Bronchial epithelial cell (primary cell): ENCODE data around the gene ZNHIT6. TPM values are rescaled to one million over a fixed set of nuclear protein-coding genes. Genes with fewer than 3 reads are reported as not detected.

ENCODE experiments used
- DNase-seq: peaks from one replicate; pipeline ENCODE4 v3.0.0-alpha.2; 2010; ENCODE audit warnings: low read depth
- FAIRE-seq: peaks from 2 replicates; lab custom pipeline; 2011; peaks lifted over from hg19 to GRCh38; lab: Jason Lieb, UNC
- H3K27me3 ChIP-seq: 2 replicates; pipeline ENCODE4 v1.5.1; 2011; ENCODE audit warnings: low read length; ENCODE audit not compliant: control insufficient read depth, insufficient read depth
- H3K36me3 ChIP-seq: 2 replicates; pipeline ENCODE4 v1.5.1; 2011; ENCODE audit warnings: low read length; ENCODE audit not compliant: control insufficient read depth, insufficient read depth
- H3K4me3 ChIP-seq: 2 replicates; pipeline ENCODE4 v1.5.1; 2011; ENCODE audit warnings: mild to moderate bottlenecking, low read depth, low read length, control low read depth
- total RNA-seq: library from RNA; depleted of rRNA; stranded (reverse); fragments of >200 nt; gene quantifications from 2 replicates; pipeline ENCODE4 v1.2.1, GENCODE V29; 2014
- TF ChIP-seq, protein P1 (sequence below): IDR thresholded peaks from 2 replicates; pipeline ENCODE4 v1.5.1; 2011; ENCODE audit warnings: mild to moderate bottlenecking, moderate library complexity, low read length, control low read depth, inconsistent platforms; ENCODE audit not compliant: insufficient read depth, severe bottlenecking

Gene ZNHIT6, protein sequence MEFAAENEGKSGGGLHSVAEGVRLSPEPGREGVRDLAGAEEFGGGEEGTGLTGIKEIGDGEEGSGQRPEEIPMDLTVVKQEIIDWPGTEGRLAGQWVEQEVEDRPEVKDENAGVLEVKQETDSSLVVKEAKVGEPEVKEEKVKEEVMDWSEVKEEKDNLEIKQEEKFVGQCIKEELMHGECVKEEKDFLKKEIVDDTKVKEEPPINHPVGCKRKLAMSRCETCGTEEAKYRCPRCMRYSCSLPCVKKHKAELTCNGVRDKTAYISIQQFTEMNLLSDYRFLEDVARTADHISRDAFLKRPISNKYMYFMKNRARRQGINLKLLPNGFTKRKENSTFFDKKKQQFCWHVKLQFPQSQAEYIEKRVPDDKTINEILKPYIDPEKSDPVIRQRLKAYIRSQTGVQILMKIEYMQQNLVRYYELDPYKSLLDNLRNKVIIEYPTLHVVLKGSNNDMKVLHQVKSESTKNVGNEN
- total RNA-seq, result 6.1 and 8.2 TPM in 2 replicates

DNA sequence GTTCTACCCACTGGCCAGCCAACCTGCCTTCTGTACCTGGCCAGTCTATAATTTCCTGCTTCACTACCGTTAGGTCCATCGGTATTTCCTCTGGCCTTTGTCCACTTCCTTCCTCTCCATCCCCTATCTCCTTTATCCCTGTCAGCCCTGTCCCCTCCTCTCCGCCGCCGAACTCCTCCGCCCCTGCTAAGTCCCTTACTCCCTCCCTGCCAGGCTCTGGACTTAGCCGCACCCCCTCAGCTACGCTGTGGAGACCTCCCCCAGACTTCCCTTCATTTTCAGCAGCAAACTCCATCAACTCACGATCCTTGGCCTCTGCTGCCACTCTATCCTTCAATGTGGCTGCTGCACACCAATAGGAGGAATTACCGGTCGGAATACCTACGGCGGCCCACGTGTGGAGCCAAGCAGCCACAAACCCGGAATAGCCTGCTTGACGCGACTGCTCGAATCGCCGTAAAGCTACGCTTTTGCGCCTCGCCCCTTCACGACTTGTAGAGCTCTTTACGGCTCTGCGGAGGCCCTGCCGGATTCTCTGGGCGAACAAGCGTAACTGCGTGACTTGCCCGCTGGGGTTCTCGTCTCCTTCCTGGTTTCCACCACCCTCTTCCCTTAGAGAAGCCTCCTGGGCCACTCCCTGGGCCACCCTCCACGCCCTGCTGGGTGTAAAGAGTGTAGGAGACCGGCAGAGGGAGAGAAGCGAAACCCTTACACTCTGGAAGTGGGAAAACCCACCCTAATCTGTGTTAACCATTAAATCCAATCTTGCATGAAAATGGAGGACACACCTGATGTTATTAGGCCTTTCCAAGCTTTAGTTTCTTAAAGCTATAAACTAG, at the start of gene ZNHIT6:
Gene ZNHIT6 (minus strand): TSS at position 444 of the 839 bp plus-strand sequence. CDS start 149 bp downstream, at position 295.
- H3K4me3 ChIP-seq, result peak within 1 kb of the TSS; percentile 47
- TF ChIP-seq, protein P1, sequence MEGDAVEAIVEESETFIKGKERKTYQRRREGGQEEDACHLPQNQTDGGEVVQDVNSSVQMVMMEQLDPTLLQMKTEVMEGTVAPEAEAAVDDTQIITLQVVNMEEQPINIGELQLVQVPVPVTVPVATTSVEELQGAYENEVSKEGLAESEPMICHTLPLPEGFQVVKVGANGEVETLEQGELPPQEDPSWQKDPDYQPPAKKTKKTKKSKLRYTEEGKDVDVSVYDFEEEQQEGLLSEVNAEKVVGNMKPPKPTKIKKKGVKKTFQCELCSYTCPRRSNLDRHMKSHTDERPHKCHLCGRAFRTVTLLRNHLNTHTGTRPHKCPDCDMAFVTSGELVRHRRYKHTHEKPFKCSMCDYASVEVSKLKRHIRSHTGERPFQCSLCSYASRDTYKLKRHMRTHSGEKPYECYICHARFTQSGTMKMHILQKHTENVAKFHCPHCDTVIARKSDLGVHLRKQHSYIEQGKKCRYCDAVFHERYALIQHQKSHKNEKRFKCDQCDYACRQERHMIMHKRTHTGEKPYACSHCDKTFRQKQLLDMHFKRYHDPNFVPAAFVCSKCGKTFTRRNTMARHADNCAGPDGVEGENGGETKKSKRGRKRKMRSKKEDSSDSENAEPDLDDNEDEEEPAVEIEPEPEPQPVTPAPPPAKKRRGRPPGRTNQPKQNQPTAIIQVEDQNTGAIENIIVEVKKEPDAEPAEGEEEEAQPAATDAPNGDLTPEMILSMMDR, result peak; percentile 42
- H3K27me3 ChIP-seq, result no peaks in the 10 kb centered on the region
- DNase-seq (peak; percentile 96), FAIRE-seq (no peak)
- peaks cover 1% of the 10 kb centered on the region for H3K36me3 ChIP-seq

DNA sequence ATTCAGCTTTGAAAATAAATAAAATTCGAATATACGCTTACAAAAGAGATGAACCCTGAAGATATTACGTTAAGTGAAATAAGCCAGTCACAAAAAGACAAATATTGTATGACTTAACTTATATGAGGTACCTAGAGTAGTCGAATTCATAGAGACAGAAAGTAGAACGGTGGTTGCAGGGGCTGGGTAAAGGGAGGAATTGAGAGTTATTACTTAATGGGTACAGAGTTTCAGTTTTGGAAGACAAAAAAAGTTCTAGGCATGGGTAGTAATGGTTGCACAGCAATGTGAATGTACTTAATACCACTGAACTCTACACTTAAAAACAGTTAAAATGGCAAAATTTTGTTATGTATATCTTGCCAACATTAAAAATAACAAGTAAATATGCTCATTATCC, 48.6 kb upstream of the ZNHIT6 start:
- TF ChIP-seq, protein P1, result no peak
- FAIRE-seq (no peak), DNase-seq (no peak)
- Histone ChIP-seq H3K36me3 (no peaks in the 10 kb centered on the region), H3K27me3 (no peaks in the 10 kb centered on the region), H3K4me3 (no peak overlapping the region)

DNA sequence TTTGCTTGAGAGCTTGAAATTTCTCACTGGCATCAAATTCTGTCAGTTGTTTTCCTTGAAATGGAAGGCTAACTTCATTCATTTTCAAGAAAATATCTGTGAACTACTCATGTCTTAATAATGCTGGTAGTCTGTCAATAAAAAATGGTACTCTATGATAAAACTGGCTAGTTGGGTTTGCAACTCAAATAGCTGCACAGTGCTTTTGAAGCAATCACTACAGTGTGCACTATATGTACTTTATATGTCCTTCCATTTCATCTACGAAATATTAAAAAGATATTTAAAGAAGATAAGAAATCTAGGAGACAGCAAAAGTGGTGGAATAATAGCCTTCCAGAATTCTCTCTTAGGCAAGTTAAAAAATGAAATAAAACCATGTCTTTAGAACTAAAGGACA, 39.9 kb upstream of the ZNHIT6 start:
- no peaks in the 10 kb centered on the region for H3K27me3 ChIP-seq
- H3K4me3 ChIP-seq, result no peak overlapping the region
- no peaks in the 10 kb centered on the region for H3K36me3 ChIP-seq
- TF ChIP-seq, protein P1, result no peak
- no peak for FAIRE-seq
- DNase-seq, result no peak

DNA sequence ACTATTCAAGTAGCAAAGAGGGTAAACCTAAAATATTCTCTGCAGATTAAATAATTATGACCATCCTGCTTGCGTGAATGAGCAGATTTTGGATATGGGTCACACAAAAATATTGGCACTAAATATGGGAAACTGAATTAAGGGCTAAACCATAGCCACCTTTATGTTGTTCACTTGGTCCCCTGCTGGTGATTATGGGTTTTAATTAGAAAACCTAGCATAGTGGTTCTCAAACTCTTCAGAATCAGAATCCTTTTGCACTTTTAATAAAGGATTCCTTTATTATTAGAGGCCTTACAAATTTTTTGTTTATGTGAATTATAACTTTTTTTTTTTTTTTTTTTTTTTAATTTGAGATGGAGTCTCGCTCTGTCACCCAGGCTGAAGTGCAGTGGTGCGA, 38.5 kb upstream of the ZNHIT6 start:
- TF ChIP-seq, protein P1, result no peak
- DNase-seq (no peak), FAIRE-seq (no peak)

DNA sequence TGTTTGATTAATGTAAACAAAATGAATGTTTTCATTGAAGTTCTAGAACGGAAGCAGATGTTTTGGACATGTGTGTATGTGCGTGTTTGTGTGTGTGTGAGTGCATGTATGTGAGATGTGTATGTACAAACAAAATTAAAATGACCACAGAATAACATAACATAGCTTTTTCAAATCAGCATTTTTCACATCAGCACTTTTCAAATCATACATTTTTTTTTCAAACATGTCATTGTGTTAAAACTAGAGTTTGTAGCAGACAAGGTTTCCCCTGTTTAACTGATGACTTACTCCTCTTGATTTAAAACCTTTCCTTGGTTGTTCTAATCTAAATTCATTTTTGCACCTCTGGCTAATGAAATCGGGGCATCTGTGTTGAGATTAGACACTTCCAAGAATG, 35.6 kb upstream of the ZNHIT6 start:
- H3K4me3 ChIP-seq, result no peak overlapping the region
- TF ChIP-seq, protein P1, result no peak
- H3K36me3 ChIP-seq, result no peaks in the 10 kb centered on the region
- DNase-seq (no peak), FAIRE-seq (no peak)
- no peaks in the 10 kb centered on the region for H3K27me3 ChIP-seq

More for the DNA sequence above, 38.5 kb upstream of the ZNHIT6 start:
- no peaks in the 10 kb centered on the region for H3K27me3 ChIP-seq
- H3K36me3 ChIP-seq, result no peaks in the 10 kb centered on the region
- H3K4me3 ChIP-seq, result no peak overlapping the region
